Right lobe of liver (tissue), 4 donors: ENCODE measurements around the gene PCAT7.

ENCODE experiments used
- POLR2A ChIP-seq: fragments of 450-650 bp; IDR thresholded peaks from one replicate; pipeline ENCODE4 v1.6.1; 2017; ENCODE audit warnings: antibody characterized with exemption, mild to moderate bottlenecking
- TF ChIP-seq, protein P1 (sequence below), 4 donors: fragments of 200-600 bp in 3 of 4; fragments of 450-650 bp in 1 of 4; IDR thresholded peaks; one replicate each; pipeline versions ENCODE4 v1.5.1 to v1.8.0; 2016 to 2022; ENCODE audit warnings: antibody characterized with exemption in 4 of 4, mild to moderate bottlenecking in 2 of 4
- donor health status: DM: no; HTN: no; CAD: no.
- donor health status: DM: no; HTN: no; CAD: no.
- donor health status: DM: no; HTN: yes; CAD: no.

GRCh38 chr9:94619026-94619425, 64.1 kb downstream of the PCAT7 start:
- TF ChIP-seq POLR2A, result no peak
- TF ChIP-seq, protein P1, sequence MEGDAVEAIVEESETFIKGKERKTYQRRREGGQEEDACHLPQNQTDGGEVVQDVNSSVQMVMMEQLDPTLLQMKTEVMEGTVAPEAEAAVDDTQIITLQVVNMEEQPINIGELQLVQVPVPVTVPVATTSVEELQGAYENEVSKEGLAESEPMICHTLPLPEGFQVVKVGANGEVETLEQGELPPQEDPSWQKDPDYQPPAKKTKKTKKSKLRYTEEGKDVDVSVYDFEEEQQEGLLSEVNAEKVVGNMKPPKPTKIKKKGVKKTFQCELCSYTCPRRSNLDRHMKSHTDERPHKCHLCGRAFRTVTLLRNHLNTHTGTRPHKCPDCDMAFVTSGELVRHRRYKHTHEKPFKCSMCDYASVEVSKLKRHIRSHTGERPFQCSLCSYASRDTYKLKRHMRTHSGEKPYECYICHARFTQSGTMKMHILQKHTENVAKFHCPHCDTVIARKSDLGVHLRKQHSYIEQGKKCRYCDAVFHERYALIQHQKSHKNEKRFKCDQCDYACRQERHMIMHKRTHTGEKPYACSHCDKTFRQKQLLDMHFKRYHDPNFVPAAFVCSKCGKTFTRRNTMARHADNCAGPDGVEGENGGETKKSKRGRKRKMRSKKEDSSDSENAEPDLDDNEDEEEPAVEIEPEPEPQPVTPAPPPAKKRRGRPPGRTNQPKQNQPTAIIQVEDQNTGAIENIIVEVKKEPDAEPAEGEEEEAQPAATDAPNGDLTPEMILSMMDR (IDR thresholded peaks at IDR 0.05), result no peak
